HG03135 (cell line): Measurements from ENCODE around the gene PTGIS.

Experiments used
- ATAC-seq: cut with Tn5 transposase; IDR thresholded peaks from one replicate; pipeline ENCODE4 v1.9.1; 2021; ENCODE audit warnings: mild to moderate bottlenecking, moderate library complexity; ENCODE audit not compliant: unreplicated experiment

PTGIS gene

GRCh38 chr20:49503176-49503575, 64.8 kb downstream of the PTGIS start:
- no peak for ATAC-seq

- ATAC-seq, result no peak
Measured at GRCh38 chr20:49501917-49502316, 66.0 kb downstream of the PTGIS start.

GRCh38 chr20:49497398-49497669, 70.6 kb downstream of the PTGIS start:
- no peak for ATAC-seq

GRCh38 chr20:49496553-49497397, 71.2 kb downstream of the PTGIS start:
- no peak for ATAC-seq

GRCh38 chr20:49496043-49496442, 71.9 kb downstream of the PTGIS start:
- no peak for ATAC-seq

GRCh38 chr20:49490689-49491088, 77.2 kb downstream of the PTGIS start:
- ATAC-seq, result no peak

- ATAC-seq, result no peak
Measured at GRCh38 chr20:49489688-49490087, 78.2 kb downstream of the PTGIS start.

GRCh38 chr20:49486064-49486463, 81.9 kb downstream of the PTGIS start:
- no peak for ATAC-seq

GRCh38 chr20:49485563-49485962, 82.4 kb downstream of the PTGIS start:
- ATAC-seq, result no peak

GRCh38 chr20:49484180-49485140, 83.5 kb downstream of the PTGIS start:
- no peak for ATAC-seq

- no peak for ATAC-seq
Measured at GRCh38 chr20:49483696-49484123, 84.2 kb downstream of the PTGIS start.

- ATAC-seq, result no peak
Measured at GRCh38 chr20:49483018-49483695, 84.8 kb downstream of the PTGIS start.

- no peak for ATAC-seq
Measured at GRCh38 chr20:49482621-49483017, 85.3 kb downstream of the PTGIS start, which contains the start of gene KCNB1. Gene KCNB1, minus strand, starts transcription at chr20:49482668. Its CDS starts 188 bp downstream, at chr20:49482480.

- no peak for ATAC-seq
Measured at GRCh38 chr20:49482173-49482572, 85.8 kb downstream of the PTGIS start.

- ATAC-seq, result no peak
Measured at GRCh38 chr20:49481116-49481515, 86.8 kb downstream of the PTGIS start.

- no peak for ATAC-seq
Measured at GRCh38 chr20:49480236-49480635, 87.7 kb downstream of the PTGIS start.

GRCh38 chr20:49479785-49480184, 88.2 kb downstream of the PTGIS start:
- no peak for ATAC-seq

- ATAC-seq, result no peak
Measured at GRCh38 chr20:49478754-49479689, 88.9 kb downstream of the PTGIS start.

- ATAC-seq, result no peak
Measured at GRCh38 chr20:49478266-49478665, 89.7 kb downstream of the PTGIS start.

- no peak for ATAC-seq
Measured at GRCh38 chr20:49477200-49477599, 90.7 kb downstream of the PTGIS start.
